Brain pericyte (primary cell): Measurements from ENCODE around the gene MFAP3L.
"Not testable (repeated sequence)": the region's sequence is repeated elsewhere in the genome, so short reads cannot be mapped to it uniquely, and the experiment has no call there.

ENCODE experiments used
- DNase-seq: peaks from one replicate; pipeline ENCODE4 v3.0.0-alpha.2; 2012; ENCODE audit warnings: low read depth, low spot score

The MFAP3L gene

GRCh38 chr4:170026253-170027021 lies at the start of gene MFAP3L:
TSS of gene MFAP3L (minus strand) at chr4:170026395. CDS start at chr4:170005877, 20,518 bp downstream.
- peak; percentile 20 for DNase-seq

- DNase-seq, result no peak
These were observed 45.0 kb upstream of the MFAP3L start for GRCh38 chr4:170071196-170071595.

- DNase-seq, result no peak
These were observed 42.4 kb upstream of the MFAP3L start for GRCh38 chr4:170068438-170069128.

- no peak for DNase-seq
These were observed 33.2 kb upstream of the MFAP3L start for GRCh38 chr4:170059421-170059820.

- no peak for DNase-seq
These were observed 32.6 kb upstream of the MFAP3L start for GRCh38 chr4:170058826-170059225.

GRCh38 chr4:170057866-170058265 lies 31.7 kb upstream of the MFAP3L start:
- no peak for DNase-seq

- DNase-seq, result no peak
These were observed 26.7 kb upstream of the MFAP3L start for GRCh38 chr4:170052919-170053318.

- no peak for DNase-seq
These were observed 25.2 kb upstream of the MFAP3L start for GRCh38 chr4:170051402-170051801.

- DNase-seq, result no peak
These were observed 23.6 kb upstream of the MFAP3L start for GRCh38 chr4:170049766-170050165.

GRCh38 chr4:170047771-170048354 lies 21.7 kb upstream of the MFAP3L start:
- no peak for DNase-seq

GRCh38 chr4:170046156-170046555 lies 20.0 kb upstream of the MFAP3L start:
- not testable (repeated sequence) for DNase-seq

GRCh38 chr4:170040031-170040680 lies 14.0 kb upstream of the MFAP3L start:
- no peak for DNase-seq

- no peak for DNase-seq
These were observed 12.6 kb upstream of the MFAP3L start for GRCh38 chr4:170038769-170039168.

GRCh38 chr4:170038232-170038631 lies 12.0 kb upstream of the MFAP3L start:
- DNase-seq, result no peak

- DNase-seq, result no peak
These were observed 11.3 kb upstream of the MFAP3L start for GRCh38 chr4:170037481-170037880.

GRCh38 chr4:170035845-170036244 lies 9.7 kb upstream of the MFAP3L start:
- DNase-seq, result no peak

- DNase-seq, result no peak
These were observed 9.0 kb upstream of the MFAP3L start for GRCh38 chr4:170035231-170035630.

- DNase-seq, result no peak
These were observed 7.8 kb upstream of the MFAP3L start for GRCh38 chr4:170033999-170034398.

- no peak for DNase-seq
These were observed 3.9 kb upstream of the MFAP3L start for GRCh38 chr4:170030121-170030520.

GRCh38 chr4:170027181-170027829 lies 1.1 kb upstream of the MFAP3L start:
- peak; percentile 87 for DNase-seq

GRCh38 chr4:170025523-170026252 lies 507 bp downstream of the MFAP3L start:
- DNase-seq, result no peak
